Amniotic stem cell (primary cell): ENCODE data around the gene GBP6.
"Not testable (repeated sequence)": the region's sequence is repeated elsewhere in the genome, so short reads cannot be mapped to it uniquely, and the experiment has no call there.

Source experiments
- DNase-seq: peaks from one replicate; lab custom pipeline; 2025; lab: John Stamatoyannopoulos, UW

The GBP6 gene, protein sequence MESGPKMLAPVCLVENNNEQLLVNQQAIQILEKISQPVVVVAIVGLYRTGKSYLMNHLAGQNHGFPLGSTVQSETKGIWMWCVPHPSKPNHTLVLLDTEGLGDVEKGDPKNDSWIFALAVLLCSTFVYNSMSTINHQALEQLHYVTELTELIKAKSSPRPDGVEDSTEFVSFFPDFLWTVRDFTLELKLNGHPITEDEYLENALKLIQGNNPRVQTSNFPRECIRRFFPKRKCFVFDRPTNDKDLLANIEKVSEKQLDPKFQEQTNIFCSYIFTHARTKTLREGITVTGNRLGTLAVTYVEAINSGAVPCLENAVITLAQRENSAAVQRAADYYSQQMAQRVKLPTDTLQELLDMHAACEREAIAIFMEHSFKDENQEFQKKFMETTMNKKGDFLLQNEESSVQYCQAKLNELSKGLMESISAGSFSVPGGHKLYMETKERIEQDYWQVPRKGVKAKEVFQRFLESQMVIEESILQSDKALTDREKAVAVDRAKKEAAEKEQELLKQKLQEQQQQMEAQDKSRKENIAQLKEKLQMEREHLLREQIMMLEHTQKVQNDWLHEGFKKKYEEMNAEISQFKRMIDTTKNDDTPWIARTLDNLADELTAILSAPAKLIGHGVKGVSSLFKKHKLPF

DNA sequence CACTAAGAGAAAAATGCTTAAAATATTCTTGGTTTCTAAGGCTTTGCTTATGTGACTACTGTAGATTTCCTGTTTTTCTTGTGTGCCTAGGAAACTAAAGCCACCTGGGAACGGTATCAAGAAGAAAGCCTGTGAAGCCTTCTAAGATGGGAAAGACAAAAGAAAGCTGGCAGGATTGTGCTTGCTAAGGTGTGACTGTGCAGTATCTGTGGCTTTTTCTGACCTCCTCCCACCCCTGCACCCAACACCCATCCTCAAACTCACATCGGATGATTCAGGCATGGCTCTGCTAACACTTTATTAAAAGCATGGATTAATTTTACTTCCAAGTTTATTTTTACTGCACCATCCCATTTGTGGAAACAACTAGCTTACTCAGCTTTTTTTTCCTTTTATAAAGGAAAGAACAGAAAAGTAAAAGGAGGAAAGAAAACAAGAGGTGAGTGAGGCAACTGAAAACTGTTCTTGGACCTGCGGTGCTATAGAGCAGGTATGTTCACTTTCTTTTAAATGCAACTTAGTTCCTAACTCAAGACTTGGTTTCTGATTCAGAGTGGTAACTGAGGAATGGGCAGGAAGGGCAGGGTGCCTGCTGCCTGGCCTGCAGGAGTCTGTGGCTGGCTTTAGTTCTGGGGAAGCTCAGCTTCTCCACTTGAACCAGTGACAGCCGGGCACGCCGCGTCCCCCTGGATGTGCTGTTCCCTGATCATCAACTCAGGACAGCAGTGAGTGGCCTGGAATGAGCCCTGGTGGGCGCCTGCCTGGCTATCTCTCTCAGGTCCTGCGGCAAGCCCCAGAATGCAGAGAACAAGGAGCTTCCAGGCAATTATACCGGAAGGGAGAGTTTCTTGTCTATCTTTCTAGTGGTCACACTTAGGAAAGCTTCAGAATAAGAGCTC, at the start of gene GBP6:
Gene GBP6 (plus strand): TSS at position 422 of the 899 bp plus-strand sequence. CDS start 4,493 bp downstream, outside the sequence.
- DNase-seq: no peak

DNA sequence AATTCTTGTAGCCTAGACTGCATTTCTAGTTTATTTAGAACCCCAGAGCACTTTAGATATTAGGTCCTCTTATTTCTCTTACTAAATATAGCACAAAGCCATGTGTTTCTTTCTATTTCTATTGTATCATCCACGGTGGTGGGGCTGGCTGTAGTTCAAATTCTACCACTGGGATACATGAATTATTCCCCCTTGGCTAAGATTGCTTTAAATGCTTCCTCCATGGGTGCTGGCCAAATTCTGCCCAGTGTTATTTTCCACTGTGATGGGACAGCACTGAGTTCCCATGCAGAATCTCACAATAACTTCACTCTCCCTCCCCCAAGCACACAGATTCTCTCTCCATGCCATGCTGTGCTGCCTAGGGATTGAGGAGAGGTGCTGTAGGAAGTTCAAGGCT, 41.5 kb upstream of the GBP6 start:
- DNase-seq: no peak

DNA sequence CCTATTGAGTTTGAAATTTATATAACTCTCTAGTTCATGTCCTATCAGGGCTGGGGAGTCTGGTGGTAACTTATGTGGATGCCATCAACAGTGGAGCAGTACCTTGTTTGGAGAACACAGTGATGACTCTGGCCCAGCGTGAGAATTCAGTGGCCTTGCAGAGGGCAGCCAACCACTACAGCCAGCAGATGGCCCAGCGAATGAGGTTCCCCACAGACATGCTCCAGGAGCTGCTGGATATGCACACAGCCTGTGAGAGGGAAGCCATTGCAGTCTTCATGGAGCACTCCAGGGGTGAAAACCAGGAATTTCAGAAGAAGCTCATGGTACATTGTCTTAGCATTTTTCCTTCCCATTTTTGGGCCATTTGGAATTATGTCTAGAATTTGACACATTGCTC, 32.0 kb upstream of the GBP6 start:
- no peak for DNase-seq

DNA sequence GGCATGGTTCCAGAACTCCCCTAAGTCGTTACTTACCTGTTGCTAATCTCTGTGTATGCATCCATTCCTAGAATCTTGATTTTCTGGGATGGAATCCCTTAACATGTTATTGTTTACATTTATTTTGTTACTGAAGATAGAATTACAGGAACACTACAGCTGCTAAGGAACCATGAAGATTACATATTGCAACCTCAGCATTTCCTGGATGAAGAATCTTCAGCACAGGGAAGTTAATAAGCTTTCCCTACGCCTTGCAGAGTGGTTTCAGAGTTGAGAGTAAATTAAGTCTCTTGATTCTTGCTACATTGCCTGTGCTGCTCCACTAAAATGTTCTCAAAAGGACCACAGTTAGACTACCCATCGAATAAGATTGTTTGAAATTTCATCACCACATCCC, 31.4 kb upstream of the GBP6 start:
- no peak for DNase-seq

DNA sequence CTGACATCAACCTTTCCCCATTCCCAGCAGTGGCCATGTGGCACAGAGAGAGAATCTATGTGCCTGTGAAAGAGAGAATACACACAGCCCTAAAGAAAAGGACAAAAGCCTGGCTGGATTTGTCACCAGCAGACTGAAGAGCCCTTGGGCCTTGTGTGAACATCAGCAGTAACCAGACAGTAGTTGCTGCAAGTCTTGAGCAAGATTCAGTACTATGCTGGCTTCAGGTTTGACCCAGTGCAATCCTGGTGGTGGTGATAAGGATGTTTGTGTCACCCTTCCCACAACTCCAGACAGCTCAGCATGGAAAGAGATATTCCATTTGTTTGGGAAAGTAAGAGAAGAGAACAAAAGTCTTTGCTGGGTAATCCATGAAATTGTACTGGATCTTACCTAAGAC, 28.4 kb upstream of the GBP6 start:
- no peak for DNase-seq

DNA sequence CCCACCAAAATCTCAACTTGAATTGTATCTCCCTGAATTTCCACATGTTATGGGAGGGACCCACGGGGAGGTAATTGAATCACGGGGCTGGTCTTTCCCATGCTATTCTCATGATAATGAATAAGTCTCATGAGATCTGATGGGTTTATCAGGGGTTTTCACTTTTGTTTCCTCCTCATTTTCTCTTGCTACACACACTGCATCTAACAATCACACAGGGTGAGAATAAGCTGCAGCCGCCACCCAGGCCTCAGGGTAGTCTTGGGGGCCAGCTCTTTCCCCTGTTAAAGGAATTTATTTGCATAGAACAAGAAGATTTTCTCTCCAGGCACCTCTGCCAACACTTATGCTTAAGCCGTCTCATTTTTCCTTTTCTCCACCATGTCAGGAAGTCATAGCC, 26.0 kb upstream of the GBP6 start:
- no peak for DNase-seq

DNA sequence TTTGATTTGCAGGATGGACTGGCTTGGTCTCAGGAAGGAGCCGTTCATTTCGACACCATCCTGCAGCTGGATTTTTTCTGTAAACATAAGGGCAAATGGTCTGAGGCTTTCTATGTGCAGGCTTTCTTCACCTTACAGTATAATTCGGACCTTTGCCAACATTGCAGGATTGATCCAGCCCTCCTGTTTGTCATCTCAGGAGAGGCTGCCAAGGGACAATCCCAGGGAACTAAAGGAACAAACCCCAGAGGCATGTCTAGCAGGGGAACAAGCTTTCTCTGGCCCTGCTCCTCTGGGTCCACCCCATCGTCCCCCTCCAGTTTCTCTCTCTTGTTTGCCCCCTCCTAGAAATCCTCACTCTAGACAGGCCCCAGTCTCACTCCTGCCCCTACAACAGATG, 24.8 kb upstream of the GBP6 start:
- no peak for DNase-seq

DNA sequence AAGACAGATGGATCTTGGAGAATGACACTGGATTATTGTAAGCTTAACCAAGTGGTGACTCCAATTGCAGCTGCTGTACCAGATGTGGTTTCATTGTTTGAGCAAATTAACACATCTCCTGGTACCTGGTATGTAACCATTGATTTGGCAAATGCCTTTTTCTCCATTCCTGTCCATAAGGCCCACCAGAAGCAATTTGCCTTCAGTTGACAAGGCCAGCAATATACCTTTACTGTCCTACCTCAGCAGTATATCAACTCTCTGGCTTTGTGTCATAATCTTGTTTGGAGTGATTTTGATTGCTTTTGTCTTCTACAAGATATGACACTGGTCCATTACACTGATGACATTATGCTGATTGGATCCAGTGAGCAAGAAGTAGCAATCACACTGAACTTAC, 18.4 kb upstream of the GBP6 start:
- DNase-seq: not testable (repeated sequence)

DNA sequence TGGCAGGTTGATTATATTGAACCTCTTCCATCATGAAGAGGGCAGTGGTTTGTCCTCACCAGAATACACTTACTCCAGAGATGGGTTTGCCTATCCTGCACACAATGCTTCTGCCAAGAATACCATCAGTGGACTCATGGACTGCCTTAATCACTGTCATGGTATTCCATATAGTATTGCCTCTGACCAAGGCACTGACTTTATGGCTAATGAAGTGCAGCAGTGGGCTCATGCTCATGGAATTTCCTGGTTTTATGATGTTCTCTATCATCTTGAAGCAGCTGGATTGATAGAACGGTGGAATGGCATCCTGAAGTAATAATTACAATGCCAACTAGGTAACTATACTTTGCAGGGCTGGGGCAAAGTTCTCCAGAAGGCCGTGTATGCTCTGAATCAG, 16.6 kb upstream of the GBP6 start:
- no peak for DNase-seq

DNA sequence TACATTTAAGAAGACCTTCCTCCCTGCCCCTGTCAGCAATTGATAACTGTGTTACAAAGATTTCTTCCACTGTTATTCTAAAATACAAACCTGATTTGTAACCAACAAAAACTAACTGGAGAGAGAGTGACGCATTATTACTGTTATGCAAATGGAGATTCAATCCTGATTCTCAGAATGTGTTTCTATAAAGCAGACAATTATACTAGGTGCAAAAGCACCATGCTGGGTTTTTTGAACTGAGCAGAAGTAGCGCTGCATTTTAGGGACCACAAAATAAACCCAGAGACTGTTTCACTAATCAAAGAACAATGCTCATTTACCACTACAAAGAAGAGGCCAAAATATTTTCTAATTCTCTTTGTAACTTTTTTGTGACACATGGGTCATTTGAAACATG, 13.6 kb upstream of the GBP6 start:
- DNase-seq: no peak

DNA sequence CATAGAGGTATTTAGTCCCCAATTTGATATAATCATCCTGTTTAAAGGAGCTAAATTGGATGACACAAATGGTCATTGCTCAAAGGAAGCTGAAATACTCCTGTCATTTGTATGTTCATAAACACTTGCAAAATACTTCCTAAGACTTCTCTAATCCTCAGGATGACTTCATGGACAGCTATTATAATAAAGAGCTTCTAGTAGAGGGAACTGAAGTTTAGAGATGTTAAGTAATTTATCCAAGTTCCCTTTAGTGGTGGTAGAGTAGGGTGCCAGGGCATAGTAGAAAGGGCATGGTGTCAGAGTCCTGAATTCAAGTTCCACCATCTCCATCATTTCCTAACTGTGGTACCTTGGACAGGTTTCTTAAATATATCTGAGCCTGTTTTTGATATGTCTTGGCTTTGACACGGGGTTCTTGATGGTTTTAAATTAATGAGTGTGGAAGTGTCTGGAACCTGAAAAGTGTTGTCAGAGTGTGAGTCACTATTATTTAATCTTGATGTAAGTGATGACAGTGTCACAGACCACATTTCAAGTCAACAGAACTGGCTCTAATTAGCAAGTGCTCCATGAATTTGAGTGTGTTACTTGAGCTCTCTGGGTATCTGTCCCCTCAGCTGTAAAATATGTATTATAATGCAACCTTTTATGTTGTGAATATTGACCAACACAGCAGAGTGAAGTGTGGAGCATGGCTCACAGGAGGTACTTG, 12.1 kb upstream of the GBP6 start:
- no peak for DNase-seq

DNA sequence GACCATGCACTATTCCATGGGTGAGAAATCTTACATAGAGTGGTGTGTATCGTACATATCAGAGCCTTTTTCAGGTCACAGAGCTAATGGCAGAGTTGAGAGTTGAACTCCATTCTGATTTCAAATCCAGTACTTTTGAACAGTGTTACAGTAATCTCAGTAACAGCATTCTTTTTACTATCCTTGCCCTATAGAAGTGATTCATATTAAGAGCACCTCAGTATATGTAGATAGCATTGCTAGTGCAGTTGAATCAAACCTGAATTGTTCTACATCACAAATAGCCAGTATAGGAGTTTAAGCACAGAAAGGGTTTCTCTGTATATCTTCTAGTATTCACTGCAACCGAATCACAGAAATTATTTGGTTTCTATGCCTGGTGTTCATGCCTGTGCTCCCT, 11.4 kb upstream of the GBP6 start:
- DNase-seq: no peak

DNA sequence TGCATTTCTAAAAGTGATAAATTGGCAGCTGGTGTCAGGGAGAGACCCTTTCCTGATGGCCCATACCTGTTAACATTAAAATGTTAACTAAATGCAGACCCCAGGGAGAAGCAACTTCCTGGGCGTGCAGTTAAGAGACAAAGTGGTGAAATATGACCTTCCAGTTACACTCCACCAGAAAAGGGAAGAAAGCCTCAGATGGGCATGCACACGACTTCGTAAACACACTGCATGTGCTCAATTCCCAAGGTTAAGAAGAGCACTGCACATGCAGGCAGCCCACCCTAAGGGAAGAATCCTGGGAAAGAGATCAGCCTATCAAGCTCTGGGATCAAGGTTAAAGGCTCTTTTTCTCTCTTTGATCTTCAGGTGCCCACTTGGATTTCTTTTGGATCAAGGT, 9.7 kb upstream of the GBP6 start:
- DNase-seq: no peak

DNA sequence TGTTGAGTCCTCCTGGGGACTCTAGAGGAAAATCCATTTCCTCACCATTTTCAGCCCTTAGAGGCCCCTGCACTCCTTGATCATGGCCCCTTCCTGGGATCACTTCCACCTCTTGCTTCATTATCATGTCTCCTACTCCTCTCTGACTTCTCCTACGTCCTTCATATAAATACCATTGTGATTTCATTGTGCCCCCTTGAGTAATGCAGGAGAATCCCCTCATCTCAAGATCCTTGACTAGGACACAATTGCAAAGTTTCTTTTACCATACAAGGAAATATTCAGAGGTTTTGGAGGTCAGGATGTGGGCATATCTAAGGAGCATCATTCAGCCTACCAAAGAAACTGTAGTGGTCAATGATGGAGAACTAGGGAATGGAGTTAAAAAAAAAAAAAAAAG, 8.8 kb upstream of the GBP6 start:
- no peak for DNase-seq

DNA sequence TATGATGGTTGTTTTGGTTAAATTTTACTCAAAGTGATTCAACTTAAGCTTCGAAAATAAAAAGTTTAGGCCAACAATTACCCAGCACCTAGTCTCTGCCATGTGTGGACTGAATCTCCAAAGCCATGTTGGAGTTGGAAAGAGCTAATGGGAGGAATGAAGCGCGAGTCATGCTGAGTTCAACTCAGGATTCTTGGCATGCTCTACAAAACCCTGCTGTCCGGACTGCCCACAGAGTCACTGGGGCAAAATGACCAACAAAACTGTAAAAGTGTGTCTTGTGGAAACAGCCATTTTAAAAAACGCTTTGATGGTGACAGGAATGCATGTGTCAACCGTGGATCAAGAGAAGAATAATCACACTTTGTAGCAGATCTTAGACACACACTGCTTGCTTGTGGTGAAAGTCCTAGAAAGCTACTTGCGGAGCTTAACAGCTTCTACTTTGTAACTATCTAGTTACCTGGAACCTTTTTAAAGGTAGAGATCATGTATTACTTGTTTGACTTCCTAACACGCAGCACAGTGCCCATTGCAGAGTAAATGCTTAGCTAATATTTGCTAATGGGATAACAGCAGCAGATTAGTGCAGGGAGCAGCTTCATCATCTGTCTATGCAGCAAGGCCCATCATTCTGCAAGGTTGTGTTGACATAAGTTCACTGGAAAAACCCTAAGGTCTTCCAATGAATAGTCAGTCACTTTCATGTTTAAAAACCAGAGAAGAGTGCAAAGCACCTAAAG, 7.0 kb upstream of the GBP6 start:
- DNase-seq: peak; percentile 53

DNA sequence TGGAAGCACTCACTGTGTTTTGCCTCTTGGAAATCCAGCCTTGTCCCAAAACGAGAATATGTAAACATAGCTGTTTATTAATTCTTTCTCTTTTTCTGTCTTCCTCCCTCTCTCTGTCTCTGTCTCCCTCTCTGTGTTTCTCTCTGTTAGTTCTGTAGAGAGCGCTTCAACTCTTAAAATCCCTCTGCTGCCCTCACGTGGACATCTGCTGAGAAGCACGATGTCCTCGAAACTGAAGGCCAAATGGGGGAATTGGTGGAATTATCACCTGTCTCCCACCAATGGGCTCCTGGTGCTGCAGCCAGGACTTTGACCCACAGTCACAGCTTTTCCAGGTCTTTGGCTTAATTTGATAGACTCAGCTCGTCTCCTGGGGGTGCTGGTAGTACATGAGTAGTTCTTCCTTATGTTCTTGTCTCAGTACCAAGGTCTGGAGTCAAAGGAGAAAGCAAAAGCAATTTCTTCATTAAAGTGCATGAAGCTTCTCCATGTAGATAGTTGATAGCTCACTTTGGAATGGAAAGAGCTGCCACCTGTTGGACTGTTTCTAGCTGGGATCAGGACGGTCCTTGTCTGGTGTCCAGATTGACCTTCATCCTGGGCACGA, 5.5 kb upstream of the GBP6 start:
- DNase-seq: peak; percentile 66

DNA sequence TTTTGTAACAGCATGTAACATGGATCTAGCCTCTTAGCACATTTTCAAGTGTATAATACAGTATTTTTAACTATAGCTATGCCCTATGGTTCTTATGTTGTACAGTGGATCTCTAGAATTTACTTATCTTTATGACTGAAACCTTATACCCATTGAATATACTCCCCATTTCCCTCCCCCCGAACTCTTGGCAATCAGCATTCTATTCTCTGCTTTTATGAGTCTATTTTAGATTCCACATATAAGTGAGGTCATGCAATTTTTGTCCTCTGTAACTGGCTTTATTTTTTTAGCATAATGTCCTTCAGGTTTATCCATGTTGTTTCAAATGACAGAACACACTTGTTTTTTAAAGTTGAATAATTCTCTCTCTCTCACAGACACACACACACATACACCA, 3.1 kb upstream of the GBP6 start:
- no peak for DNase-seq

DNA sequence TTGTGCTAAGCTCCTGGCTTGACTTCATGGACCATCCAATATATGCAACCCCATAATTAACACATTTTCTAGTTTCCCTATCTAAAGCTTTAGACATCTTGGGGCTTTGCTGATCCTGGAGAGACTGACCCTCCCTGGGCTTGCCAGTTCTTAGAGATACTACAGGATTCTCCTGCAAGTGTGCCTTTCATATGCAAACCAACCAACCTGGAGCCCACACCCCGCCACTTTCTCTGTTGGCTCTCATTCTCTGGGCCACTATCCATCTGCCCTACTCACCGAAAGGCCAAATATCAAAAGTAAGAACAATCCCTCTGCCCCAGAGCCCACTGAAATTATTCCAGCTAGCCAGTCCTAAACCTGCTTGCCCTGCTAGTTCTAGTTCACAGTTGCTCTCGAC, 2.2 kb upstream of the GBP6 start:
- DNase-seq: no peak

DNA sequence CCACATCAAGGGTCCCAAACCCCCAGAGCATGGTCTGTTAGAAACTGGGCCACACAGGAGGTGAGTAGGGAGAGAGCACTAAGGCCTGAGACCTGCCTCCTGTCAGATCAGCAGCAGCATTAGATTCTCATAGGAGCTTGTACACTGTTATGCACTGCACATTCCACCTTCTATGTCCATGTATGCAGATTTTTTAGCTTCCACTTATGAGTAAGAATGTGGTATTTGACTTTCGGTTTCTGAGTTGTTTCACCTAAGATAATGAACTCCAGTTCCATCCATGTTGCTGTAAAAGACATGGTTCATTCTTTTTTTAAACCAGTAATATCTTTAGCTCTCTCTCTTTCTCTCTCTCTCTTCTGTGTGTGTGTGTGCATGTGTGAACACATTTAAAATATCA, 663 bp upstream of the GBP6 start:
- no peak for DNase-seq

DNA sequence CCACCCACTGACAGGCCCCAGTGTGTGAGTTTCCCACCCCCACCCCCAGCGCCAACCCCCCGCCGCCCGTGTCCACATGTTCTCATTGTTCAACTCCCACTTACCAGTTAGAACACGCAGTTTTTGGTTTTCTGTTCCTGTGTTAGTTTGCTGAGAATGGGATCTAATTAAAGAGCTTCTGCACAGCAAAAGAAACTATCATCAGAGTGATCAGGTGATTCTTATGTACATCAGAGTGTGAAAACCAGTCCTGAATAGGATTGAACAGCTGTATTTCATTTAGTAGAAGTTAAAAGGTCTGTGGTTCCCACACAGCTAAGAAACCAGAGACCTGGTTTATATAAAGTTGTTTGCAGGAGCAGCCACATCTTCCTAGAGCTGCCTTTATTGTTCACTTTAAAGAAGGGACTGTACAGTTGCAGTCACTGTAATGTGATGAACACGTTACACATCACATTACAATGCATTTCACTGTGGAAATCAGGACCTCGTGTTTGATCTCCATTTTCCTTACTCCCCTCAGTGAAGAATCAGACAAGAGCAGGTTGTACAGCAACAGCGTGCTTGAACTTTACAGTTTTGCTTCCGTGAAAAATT, 1.2 kb downstream of the GBP6 start:
- DNase-seq: no peak

DNA sequence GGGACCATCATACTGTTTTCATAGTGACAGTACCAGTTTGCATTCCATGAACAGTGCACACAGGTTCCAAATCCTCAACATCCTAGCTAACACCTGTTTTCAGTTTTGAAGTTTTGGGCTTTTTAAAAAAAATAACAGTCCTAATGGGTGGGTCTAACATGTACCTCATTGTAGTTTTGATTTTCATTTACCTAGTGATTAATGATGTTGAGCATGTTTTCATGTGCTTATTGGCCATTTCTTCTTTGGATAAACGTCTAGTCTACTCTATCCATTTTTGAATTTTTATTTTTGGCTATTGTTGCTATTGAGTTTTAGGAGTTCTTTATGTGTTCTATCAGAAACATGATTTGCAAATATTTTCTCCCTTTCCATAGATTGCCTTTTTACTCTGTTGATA, 3.4 kb downstream of the GBP6 start:
- DNase-seq: no peak
